NCI-H146 treated with DMSO at 0.1 percent for 48 hours (cell line): ENCODE data around the gene MEGF11.

Source experiments
- DNase-seq: peaks from one replicate; lab custom pipeline; 2025; ENCODE audit not compliant: unreplicated experiment; lab: John Stamatoyannopoulos, UW

The MEGF11 gene

GRCh38 chr15:66219339-66219738, 34.2 kb downstream of the MEGF11 start:
- no peak for DNase-seq

DNA sequence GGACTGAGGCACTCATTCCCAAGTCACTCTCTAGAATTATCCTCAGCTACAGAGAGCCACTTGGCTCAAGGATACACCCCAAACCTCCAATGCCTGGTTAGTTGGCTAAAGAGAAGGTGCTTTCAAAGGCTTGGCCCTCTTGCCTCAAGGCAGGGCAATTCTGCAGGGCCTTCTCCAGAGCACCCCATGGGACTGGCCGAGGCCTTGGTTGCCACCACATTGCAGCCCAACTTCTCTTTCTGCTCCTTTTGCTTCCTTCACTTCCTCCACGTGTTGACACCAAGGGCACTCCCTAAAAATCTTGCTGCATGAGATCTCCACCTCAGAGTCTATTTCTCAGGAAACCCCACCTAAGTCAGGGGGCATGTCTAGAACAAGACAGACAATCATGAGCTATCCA, 36.7 kb downstream of the MEGF11 start:
- no peak for DNase-seq

- DNase-seq: no peak
Measured at GRCh38 chr15:66215811-66216210, 37.7 kb downstream of the MEGF11 start.

GRCh38 chr15:66214246-66214645, 39.3 kb downstream of the MEGF11 start:
- no peak for DNase-seq

DNA sequence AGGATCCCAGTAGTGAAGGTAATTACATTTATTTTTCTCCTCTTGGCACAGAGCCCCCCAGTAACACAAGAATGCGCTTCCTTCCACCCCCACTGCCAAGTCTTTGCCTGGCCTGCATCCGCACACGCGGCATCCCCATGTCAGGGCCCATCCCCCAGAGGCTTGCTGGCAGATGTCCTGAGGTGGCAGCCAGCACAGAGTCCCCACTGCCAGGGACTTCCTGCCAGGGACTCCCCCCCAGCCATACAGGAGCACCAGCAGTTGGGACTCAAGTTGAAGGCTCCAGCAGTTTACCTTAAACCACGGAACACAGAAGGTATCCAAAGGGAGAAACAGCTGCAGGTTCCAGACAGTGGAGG, 41.0 kb downstream of the MEGF11 start:
- no peak for DNase-seq

DNA sequence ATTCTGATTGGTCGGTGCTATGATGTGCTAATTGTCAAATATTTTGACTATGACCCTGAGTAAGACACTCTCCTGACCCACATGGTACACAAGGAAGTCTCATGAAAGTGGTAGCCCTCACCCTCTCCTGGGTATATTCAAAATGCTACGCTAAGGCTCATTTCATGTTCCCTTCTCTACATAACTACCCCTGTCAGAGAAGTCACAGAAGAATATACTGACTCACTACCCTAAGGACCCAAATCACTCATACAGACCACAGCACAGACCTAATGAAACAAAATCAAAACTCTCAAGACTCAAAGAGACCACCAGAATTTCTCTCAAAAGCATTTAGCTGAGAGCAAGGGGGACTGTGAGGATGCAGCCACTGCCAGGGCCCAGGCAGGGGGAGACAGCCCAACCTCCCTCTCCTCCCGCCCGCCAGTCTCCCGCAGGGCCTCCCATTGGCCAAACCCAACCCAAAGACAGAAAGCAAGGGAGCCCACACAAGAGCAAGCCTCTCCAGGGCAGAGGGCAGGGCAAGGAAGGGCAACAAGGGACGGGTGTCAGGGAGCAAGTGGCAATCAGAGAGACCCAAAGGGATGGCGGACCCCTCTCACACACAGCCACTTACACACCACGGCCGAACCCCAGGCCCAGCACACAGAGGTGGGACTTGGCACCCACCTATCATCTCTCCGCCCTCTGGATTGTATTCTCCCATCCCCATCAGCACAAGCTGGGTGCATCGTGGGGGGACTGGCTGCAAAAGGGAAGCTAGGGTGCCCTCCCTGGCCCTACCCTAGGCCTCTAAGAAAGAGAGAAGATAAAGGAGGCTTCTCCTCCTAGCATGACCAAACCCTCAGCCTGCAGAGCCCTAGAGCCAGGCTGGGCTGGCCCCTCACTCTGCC, 41.6 kb downstream of the MEGF11 start:
- DNase-seq: no peak

DNA sequence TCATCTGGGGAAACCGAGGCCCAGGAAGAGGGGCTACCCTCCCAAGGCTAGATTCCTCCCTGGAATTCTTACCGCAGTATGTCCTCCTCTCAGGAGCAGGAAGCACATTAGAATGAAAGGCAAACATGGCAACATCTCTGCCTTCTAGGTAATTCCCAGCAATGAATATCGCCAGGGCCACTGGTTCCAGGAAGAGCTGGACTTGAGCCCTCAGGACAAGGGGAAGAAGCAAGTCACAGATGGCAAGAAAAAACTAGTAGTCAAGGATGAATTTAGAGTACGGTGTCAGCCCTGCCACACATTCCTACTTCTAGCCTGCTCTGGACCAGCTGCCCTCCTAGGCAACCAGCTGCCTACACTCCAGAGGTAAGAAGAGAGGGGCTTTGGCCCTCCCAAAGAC, 42.9 kb downstream of the MEGF11 start:
- DNase-seq: no peak

DNA sequence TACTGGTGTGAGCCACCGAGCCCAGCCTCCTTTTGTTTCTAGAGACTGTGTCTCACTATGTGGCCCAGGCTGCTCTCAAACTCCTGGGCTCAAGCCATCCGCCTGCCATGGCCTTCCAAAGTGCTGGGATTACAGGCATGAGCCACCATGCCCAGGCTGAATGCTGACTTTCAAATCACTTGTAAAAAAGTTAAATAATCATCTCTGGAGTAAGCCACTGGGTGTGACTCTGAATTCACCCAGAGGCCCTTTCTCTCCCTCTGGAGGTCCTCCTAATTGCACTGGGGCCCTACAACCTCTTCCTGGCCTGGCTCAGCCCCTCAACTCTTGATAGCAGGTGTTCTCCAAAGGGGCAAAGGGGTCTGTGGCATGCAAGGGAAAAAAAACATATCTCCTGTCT, 54.8 kb downstream of the MEGF11 start:
- DNase-seq: no peak

DNA sequence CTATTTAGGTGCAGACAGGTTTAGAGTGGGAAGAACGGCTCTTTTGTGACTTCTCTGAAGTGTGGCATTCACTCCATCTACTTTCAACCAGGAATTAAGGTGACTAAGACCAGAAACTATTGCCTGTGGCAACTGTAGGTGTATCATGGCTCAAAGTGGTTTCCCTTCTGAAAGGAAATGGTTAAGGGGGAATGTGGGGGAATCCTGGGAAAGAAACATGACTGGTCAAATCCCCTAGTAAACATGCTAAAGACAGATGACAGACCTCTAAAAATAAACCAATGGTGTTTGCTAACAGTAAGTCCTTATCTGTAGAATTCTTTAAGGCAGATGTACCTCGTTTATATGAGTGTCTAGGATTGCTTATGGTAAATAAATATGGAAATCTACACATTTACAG, 56.9 kb downstream of the MEGF11 start:
- no peak for DNase-seq

DNA sequence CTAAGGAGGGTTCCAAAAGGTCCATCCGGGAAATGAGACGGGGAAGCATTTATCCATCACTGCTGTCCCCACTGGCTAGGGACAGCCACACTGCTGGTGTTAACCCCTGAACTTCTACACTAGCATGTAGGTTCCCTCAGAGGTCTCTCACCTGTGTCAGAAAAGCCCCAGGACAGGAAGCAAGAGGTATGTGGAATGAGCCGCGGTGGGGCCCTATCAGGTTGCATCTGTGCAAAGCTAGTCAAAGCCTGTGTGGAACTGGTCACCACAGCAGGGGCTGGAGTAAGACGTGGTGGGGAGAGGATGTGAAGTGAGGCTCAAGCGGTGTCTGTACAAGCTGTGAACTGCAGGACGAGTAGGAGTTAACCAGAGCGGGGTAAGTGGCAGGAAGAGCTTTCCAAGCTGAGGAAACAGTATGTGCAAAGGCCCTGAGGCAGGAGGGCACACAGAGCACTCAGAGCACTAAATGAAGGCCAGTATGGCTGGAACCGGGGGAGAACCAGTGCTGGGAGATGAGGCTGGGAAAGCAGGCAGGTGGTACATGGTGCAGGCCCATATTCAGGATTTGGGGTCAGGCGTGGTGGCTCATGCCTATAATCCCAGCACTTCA, 57.8 kb downstream of the MEGF11 start:
- no peak for DNase-seq

- DNase-seq: no peak
Measured at GRCh38 chr15:66193066-66193465, 60.5 kb downstream of the MEGF11 start.

GRCh38 chr15:66190746-66191145, 62.8 kb downstream of the MEGF11 start:
- DNase-seq: no peak

- no peak for DNase-seq
Measured at GRCh38 chr15:66189291-66189690, 64.3 kb downstream of the MEGF11 start.

DNA sequence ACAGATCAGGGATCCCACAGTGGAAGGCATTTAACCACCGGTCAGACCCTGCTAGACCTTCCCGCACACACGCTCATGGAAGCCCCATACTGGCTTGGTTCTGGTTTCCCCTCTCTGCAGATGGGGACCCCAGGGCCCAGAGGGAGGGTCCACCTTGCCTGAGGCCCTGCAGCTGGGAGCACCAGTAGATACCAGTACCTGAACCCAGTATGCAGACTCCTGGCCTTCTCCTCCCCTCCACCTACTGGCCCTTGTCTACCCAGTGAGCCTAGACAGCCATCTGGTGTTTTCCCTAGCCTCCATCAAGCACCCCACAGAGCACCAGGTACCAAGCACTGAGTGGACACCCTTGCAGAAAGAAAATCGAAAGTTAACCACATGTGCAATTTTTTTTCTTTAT, 65.1 kb downstream of the MEGF11 start:
- no peak for DNase-seq

- DNase-seq: no peak
Measured at GRCh38 chr15:66187271-66187670, 66.3 kb downstream of the MEGF11 start.

GRCh38 chr15:66186049-66186825, 67.3 kb downstream of the MEGF11 start:
- DNase-seq: no peak

- DNase-seq: no peak
Measured at GRCh38 chr15:66184936-66185790, 68.4 kb downstream of the MEGF11 start.

- no peak for DNase-seq
Measured at GRCh38 chr15:66184492-66184891, 69.1 kb downstream of the MEGF11 start.

DNA sequence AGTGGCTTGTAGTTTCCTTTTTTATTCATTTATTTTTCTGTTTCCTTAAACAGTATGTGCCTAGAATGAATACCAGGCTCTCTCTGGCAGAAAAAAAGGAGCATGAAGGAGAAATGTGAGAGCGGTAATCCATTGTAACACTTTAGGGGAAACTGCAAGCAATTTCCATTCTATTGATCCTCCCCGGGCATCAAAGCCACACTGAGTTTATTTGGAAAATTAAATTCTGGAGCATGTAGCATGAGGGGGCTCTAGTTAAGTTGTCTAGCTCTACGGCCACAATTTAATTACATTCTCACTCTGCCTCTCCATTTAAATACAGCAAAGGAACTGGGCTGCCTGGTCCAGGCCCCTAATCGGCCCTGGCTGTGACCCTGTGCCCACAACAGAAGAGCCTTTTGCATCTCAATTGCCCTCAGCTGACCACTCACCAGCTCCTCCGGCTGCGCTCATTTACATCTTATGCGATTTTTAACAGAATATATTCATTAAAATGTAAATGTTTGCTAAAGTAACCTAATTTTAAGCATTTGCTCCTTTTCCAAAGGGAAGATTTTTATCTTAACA, 72.9 kb downstream of the MEGF11 start:
- DNase-seq: no peak

DNA sequence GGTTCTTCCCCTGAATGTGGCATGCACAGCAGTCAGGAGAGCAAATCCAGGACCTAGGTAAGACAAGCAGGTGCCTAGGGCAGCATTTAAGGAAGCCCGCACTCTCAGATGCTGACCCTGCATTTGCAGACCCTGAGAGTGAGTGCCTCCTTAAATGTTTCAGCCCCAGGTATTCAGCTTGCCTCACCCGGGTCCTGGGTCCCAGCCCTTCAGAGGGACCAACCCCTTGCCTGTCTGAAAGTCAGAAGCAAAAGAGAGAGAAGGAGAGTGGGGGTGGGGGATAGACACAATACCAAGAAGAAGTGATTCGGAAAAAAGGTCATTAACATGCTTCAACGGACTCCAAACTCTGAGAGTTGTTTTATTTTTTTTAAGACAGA, 75.0 kb downstream of the MEGF11 start:
- DNase-seq: no peak
